ENCODE measurements around the gene CRTAP.

The CRTAP gene

GRCh38 chr3:33111581-33111980 is 2.2 kb upstream of the CRTAP start:
- H3K27ac ChIP-seq, result no peak overlapping the region
- H3K4me1 ChIP-seq (ENCODE audit: control insufficient read depth in 1 of 2, insufficient read depth in 1 of 2, low read depth in 1 of 2, low read length in 1 of 2), result peaks cover 28 to 30% of the 10 kb centered on the region in 2 experiments
- TF ChIP-seq CTCF (IDR thresholded peaks at IDR 0.05), result no peak
- H3K4me3 ChIP-seq (ENCODE audit: low read depth in 1 of 2, low read length in 1 of 2), result no peak overlapping the region
- H3K36me3 ChIP-seq, result no peaks in the 10 kb centered on the region
- no peaks in the 10 kb centered on the region for H3K9me3 ChIP-seq
- H3K27me3 ChIP-seq, result no peaks in the 10 kb centered on the region

GRCh38 chr3:33114622-33115023 is 809 bp downstream of the CRTAP start:
- no peaks in the 10 kb centered on the region for H3K9me3 ChIP-seq
- peaks cover 28 to 30% of the 10 kb centered on the region in 2 experiments for H3K4me1 ChIP-seq (ENCODE audit: control insufficient read depth in 1 of 2, insufficient read depth in 1 of 2, low read depth in 1 of 2, low read length in 1 of 2)
- H3K27ac ChIP-seq, result peak overlapping the region; percentile 90
- H3K36me3 ChIP-seq, result no peaks in the 10 kb centered on the region
- peak overlapping the region; percentile 81 to 84 for H3K4me3 ChIP-seq (ENCODE audit: low read depth in 1 of 2, low read length in 1 of 2)
- no peaks in the 10 kb centered on the region for H3K27me3 ChIP-seq
- TF ChIP-seq CTCF (IDR thresholded peaks at IDR 0.05), result no peak

- Histone ChIP-seq H3K27me3 (no peaks in the 10 kb centered on the region), H3K27ac (peak overlapping the region; percentile 90), H3K9me3 (no peaks in the 10 kb centered on the region), H3K4me3 (ENCODE audit: low read depth in 1 of 2, low read length in 1 of 2) (peak overlapping the region; percentile 81 to 84), H3K36me3 (no peaks in the 10 kb centered on the region), H3K4me1 (ENCODE audit: control insufficient read depth in 1 of 2, insufficient read depth in 1 of 2, low read depth in 1 of 2, low read length in 1 of 2) (peaks cover 28 to 30% of the 10 kb centered on the region in 2 experiments)
- TF ChIP-seq CTCF (IDR thresholded peaks at IDR 0.05), result no peak
These were observed 1.4 kb downstream of the CRTAP start for GRCh38 chr3:33115024-33115768.

GRCh38 chr3:33117461-33117860 is 3.6 kb downstream of the CRTAP start:
- Histone ChIP-seq H3K9me3 (no peaks in the 10 kb centered on the region), H3K27ac (no peak overlapping the region), H3K27me3 (no peaks in the 10 kb centered on the region), H3K36me3 (no peaks in the 10 kb centered on the region), H3K4me1 (ENCODE audit: control insufficient read depth in 1 of 2, insufficient read depth in 1 of 2, low read depth in 1 of 2, low read length in 1 of 2) (peaks cover 31 to 34% of the 10 kb centered on the region in 2 experiments), H3K4me3 (ENCODE audit: low read depth in 1 of 2, low read length in 1 of 2) (no peak overlapping the region)
- TF ChIP-seq CTCF (IDR thresholded peaks at IDR 0.05), result no peak

- no peak overlapping the region for H3K4me3 ChIP-seq (ENCODE audit: low read depth in 1 of 2, low read length in 1 of 2)
- peaks cover 27 to 36% of the 10 kb centered on the region in 2 experiments for H3K4me1 ChIP-seq (ENCODE audit: control insufficient read depth in 1 of 2, insufficient read depth in 1 of 2, low read depth in 1 of 2, low read length in 1 of 2)
- no peaks in the 10 kb centered on the region for H3K9me3 ChIP-seq
- H3K27ac ChIP-seq, result no peak overlapping the region
- no peaks in the 10 kb centered on the region for H3K27me3 ChIP-seq
- TF ChIP-seq CTCF (IDR thresholded peaks at IDR 0.05), result no peak
- no peaks in the 10 kb centered on the region for H3K36me3 ChIP-seq
These were observed 6.1 kb downstream of the CRTAP start for GRCh38 chr3:33119891-33120290.
